HepG2 (cell line): ENCODE data around the gene RUSF1. TPM values are rescaled to one million over a fixed set of nuclear protein-coding genes. Genes with fewer than 3 reads are reported as not detected.
A peak's percentile ranks its signal among the peaks of the same experiment; 100 is the strongest.

Experiments used
- ATF1 ChIP-seq: IDR thresholded peaks from 2 replicates; pipeline ENCODE4 v1.6.1; 2016; ENCODE audit warnings: mild to moderate bottlenecking, control low read depth
- CBX5 ChIP-seq: sonication (generic); formaldehyde crosslinking; IDR thresholded peaks from 2 replicates; pipeline ENCODE4 v1.4.0; 2020; ENCODE audit warnings: missing genetic modification reagents, borderline replicate concordance
- RBFOX2 ChIP-seq: fragments of 200-400 bp; formaldehyde crosslinking; IDR thresholded peaks from 2 replicates; pipeline ENCODE4 v1.6.1; 2017; ENCODE audit warnings: low read depth, mild to moderate bottlenecking, low read length
- SNAI1 ChIP-seq: sonication (generic); formaldehyde crosslinking; IDR thresholded peaks from 2 replicates; pipeline ENCODE4 v1.5.0; 2020; ENCODE audit warnings: mild to moderate bottlenecking, missing genetic modification reagents, borderline replicate concordance
- ZMYM4 ChIP-seq: sonication (generic); formaldehyde crosslinking; IDR thresholded peaks from 2 replicates; pipeline ENCODE4 v1.8.1; 2023; ENCODE audit warnings: mild to moderate bottlenecking, missing genetic modification reagents
- polyA plus RNA-seq, 8 experiments: library from polyadenylated mRNA; depleted of rRNA in 3 of 8; stranded (reverse) in 7 of 8; unstranded in 1 of 8; fragments of >200 nt; fragmentation: Illumina TruSeq in 4 of 8; extraction: Trizol in 4 of 8; gene quantifications; 2 replicates each; pipeline versions ENCODE4 v1.2.1 to v1.2.3, GENCODE V29; 2011 to 2016; ENCODE audit warnings: low read depth in 4 of 8, missing spikeins in 1 of 8, mixed read lengths in 1 of 8; ENCODE audit not compliant: insufficient read depth in 1 of 8
- total RNA-seq, 5 experiments: library from RNA; depleted of rRNA; stranded (reverse); fragments of >200 nt; fragmentation: Illumina TruSeq; extraction: Trizol; gene quantifications; 2 replicates each; pipeline ENCODE4 v1.2.3, GENCODE V29; 2016; ENCODE audit warnings: low read depth in 1 of 5
- TF ChIP-seq, protein P1 (sequence below): sonication (generic); formaldehyde crosslinking; IDR thresholded peaks from 2 replicates; pipeline ENCODE4 v1.8.0; 2022; ENCODE audit warnings: mild to moderate bottlenecking, missing genetic modification reagents, moderate library complexity
- TF ChIP-seq, protein P2 (sequence below): sonication (generic); formaldehyde crosslinking; IDR thresholded peaks from 2 replicates; pipeline ENCODE4 v1.4.0; 2020; ENCODE audit warnings: mild to moderate bottlenecking, missing genetic modification reagents

The RUSF1 gene
- total and polyA plus RNA-seq, 2 of the 13 experiments (the other 11 are each of a cell fraction or from before 2014, with no cell fraction given), result 40.8 to 50.2 TPM

DNA sequence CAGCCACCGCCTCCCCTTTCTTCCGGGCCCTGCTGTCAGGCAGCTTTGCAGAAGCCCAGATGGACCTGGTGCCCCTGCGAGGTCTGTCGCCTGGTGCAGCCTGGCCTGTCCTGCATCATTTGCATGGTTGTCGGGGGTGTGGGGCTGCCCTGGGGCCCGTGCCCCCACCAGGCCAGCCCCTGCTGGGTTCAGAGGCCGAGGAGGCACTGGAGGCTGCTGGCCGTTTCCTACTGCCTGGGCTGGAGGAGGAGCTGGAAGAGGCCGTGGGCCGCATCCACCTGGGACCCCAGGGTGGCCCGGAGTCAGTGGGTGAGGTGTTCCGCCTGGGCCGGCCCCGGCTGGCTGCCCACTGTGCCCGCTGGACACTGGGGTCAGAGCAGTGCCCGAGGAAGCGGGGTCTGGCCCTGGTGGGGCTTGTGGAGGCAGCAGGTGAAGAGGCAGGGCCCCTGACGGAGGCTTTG, 41.8 kb downstream of the RUSF1 start (continued):
- TF ChIP-seq, protein P1, sequence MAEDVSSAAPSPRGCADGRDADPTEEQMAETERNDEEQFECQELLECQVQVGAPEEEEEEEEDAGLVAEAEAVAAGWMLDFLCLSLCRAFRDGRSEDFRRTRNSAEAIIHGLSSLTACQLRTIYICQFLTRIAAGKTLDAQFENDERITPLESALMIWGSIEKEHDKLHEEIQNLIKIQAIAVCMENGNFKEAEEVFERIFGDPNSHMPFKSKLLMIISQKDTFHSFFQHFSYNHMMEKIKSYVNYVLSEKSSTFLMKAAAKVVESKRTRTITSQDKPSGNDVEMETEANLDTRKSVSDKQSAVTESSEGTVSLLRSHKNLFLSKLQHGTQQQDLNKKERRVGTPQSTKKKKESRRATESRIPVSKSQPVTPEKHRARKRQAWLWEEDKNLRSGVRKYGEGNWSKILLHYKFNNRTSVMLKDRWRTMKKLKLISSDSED (CRISPR knock-in tag), result no peak
- no peak for TF ChIP-seq ZMYM4 (CRISPR knock-in tag)
- TF ChIP-seq, protein P2, sequence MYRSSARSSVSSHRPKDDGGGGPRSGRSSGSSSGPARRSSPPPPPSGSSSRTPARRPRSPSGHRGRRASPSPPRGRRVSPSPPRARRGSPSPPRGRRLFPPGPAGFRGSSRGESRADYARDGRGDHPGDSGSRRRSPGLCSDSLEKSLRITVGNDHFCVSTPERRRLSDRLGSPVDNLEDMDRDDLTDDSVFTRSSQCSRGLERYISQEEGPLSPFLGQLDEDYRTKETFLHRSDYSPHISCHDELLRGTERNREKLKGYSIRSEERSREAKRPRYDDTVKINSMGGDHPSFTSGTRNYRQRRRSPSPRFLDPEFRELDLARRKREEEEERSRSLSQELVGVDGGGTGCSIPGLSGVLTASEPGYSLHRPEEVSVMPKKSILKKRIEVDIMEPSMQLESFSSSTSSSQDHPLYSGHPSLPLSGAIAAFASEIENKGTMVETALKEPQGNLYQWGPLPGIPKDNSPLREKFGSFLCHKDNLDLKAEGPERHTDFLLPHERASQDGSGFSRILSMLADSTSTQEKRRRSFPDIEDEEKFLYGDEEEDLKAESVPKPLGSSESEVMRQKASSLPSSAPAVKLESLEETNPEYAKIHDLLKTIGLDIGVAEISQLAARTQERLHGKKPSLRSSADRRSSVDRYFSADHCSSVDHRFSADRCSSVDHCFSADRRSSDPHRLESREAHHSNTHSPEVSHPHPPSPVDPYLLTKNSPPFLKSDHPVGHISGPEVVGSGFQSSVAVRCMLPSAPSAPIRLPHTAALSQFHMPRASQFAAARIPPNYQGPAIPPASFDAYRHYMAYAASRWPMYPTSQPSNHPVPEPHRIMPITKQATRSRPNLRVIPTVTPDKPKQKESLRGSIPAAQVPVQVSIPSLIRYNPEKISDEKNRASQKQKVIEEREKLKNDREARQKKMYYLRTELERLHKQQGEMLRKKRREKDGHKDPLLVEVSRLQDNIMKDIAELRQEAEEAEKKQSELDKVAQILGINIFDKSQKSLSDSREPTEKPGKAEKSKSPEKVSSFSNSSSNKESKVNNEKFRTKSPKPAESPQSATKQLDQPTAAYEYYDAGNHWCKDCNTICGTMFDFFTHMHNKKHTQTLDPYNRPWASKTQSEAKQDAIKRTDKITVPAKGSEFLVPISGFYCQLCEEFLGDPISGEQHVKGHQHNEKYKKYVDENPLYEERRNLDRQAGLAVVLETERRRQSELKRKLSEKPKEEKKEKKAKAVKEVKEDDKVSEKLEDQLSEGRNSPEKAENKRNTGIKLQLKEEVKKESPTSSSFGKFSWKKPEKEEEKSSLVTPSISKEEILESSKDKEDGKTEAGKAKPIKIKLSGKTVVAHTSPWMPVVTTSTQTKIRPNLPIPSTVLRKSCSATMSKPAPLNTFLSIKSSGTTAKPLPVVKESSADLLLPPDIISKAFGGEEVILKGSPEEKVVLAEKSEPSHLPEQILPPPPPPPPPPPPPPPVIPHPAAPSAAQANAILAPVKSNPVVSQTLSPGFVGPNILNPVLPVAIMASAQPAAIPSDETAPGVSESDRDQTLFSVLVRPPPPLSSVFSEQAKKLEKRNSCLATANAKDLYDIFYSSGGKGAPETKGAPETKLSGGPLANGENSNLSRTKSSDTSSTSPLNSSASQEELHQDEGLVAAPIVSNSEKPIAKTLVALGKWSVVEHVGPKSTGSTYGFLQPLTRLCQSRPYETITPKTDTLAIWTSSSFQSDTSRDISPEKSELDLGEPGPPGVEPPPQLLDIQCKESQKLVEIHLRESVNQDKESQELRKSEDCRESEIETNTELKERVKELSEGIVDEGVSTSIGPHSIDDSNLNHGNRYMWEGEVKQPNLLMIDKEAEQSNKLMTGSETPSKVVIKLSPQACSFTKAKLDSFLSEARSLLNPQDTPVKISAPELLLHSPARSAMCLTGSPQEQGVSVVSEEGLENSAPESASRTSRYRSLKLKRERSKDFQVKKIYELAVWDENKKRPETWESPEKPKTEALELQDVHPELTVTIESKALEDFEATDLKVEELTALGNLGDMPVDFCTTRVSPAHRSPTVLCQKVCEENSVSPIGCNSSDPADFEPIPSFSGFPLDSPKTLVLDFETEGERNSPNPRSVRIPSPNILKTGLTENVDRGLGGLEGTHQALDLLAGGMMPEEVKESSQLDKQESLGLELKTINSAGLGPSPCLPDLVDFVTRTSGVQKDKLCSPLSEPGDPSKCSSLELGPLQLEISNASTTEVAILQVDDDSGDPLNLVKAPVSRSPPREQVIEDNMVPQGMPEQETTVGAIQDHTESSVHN (CRISPR knock-in tag), result no peak
- TF ChIP-seq ATF1, result no peak
- TF ChIP-seq CBX5, result no peak
- TF ChIP-seq SNAI1, result no peak
- peak; percentile 63 for TF ChIP-seq RBFOX2
